ENCODE data around the gene KANSL1.

DNA sequence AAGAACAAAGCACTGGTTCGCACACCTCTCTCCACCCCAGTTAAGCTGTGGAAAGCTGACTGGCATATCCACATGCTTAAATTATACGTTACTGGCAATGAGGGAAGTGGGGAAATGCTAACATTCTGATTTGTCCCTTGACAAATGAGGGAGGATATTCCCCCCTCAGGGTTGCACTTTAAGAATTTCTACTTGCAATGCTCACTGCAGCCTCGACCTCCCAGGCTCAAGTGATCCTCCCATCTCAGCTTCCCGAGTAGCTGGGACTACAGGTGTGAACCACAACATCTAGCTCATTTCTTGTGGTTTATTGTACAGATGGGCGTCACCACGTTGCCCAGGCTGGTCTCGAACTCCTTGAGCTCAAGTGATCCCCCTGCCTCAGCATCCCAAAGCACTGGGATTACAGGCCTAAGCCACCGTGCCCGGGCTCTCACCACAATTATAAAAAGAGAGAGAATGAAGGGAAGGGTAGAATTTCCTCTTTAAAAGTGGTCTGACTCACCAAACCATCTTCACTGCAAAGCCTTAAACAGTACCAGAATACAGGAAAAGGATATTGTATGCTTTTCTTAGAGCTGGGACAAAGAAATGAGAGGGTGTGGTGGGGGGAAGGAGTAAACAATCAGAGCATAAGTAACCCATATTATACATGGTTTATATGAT, 38.9 kb downstream of the KANSL1 start:
- TF ChIP-seq CHD1 (IDR thresholded peaks at IDR 0.05; ENCODE audit: low read depth, low read length) (no peak), POLR2A (IDR thresholded peaks at IDR 0.05; ENCODE audit: low read depth, low read length) (no peak), NFE2L2 (IDR thresholded peaks at IDR 0.05; ENCODE audit: low read depth, low read length) (no peak), MAZ (IDR thresholded peaks at IDR 0.05; ENCODE audit: borderline replicate concordance, low read depth, low read length) (no peak), USF2 (IDR thresholded peaks at IDR 0.05; ENCODE audit: low read depth, low read length) (no peak), BHLHE40 (IDR thresholded peaks at IDR 0.05; ENCODE audit: low read depth, low read length) (no peak), CEBPB (IDR thresholded peaks at IDR 0.05; ENCODE audit: low read depth, low read length) (no peak), MXI1 (IDR thresholded peaks at IDR 0.05; ENCODE audit: borderline replicate concordance, low read depth, low read length) (no peak), RCOR1 (IDR thresholded peaks at IDR 0.05; ENCODE audit: insufficient replicate concordance, low read length) (no peak), MAFK (IDR thresholded peaks at IDR 0.05; ENCODE audit: low read depth, low read length) (no peak)
- TF ChIP-seq, protein P1, sequence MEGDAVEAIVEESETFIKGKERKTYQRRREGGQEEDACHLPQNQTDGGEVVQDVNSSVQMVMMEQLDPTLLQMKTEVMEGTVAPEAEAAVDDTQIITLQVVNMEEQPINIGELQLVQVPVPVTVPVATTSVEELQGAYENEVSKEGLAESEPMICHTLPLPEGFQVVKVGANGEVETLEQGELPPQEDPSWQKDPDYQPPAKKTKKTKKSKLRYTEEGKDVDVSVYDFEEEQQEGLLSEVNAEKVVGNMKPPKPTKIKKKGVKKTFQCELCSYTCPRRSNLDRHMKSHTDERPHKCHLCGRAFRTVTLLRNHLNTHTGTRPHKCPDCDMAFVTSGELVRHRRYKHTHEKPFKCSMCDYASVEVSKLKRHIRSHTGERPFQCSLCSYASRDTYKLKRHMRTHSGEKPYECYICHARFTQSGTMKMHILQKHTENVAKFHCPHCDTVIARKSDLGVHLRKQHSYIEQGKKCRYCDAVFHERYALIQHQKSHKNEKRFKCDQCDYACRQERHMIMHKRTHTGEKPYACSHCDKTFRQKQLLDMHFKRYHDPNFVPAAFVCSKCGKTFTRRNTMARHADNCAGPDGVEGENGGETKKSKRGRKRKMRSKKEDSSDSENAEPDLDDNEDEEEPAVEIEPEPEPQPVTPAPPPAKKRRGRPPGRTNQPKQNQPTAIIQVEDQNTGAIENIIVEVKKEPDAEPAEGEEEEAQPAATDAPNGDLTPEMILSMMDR (conservative IDR thresholded peaks at IDR 0.05; ENCODE audit: low read depth, low read length) = no peak
- TF ChIP-seq, protein P2, sequence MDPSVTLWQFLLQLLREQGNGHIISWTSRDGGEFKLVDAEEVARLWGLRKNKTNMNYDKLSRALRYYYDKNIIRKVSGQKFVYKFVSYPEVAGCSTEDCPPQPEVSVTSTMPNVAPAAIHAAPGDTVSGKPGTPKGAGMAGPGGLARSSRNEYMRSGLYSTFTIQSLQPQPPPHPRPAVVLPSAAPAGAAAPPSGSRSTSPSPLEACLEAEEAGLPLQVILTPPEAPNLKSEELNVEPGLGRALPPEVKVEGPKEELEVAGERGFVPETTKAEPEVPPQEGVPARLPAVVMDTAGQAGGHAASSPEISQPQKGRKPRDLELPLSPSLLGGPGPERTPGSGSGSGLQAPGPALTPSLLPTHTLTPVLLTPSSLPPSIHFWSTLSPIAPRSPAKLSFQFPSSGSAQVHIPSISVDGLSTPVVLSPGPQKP (IDR thresholded peaks at IDR 0.05; ENCODE audit: borderline replicate concordance, low read depth, low read length) = no peak

All from IMR-90 (cell line).